Fibroblast of skin of right quadriceps (primary cell): Measurements from ENCODE around the gene OAS1.

Experiments
- DNase-seq: peaks from one replicate; pipeline ENCODE4 v3.0.0-alpha.2; 2013

Gene OAS1

DNA sequence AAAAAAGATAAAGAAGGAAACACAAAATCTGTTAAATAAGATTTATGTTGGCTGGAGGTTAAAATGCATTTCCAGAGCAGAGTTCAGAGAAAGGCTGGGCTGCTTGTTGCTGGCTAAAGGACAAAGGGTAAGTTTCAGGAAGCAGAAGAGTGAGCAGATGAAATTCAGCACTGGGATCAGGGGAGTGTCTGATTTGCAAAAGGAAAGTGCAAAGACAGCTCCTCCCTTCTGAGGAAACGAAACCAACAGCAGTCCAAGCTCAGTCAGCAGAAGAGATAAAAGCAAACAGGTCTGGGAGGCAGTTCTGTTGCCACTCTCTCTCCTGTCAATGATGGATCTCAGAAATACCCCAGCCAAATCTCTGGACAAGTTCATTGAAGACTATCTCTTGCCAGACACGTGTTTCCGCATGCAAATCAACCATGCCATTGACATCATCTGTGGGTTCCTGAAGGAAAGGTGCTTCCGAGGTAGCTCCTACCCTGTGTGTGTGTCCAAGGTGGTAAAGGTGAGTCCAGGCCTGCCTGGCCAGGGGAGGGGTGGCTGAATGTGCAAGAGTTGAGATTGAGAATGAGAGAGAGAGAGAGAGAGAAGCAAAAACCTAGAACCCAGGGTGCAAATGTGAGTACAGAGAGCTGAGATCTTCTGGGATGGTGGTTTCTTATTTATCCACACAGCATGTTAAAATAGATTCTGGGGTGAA, at the start of gene OAS1:
Gene OAS1 (plus strand): TSS at position 251 of the 703 bp plus-strand sequence. CDS start 78 bp downstream, at position 329.
- no peak for DNase-seq

- no peak for DNase-seq
Observed at GRCh38 chr12:112859291-112859690, 47.5 kb upstream of the OAS1 start.

- DNase-seq: no peak
Observed at GRCh38 chr12:112860181-112860580, 46.6 kb upstream of the OAS1 start.

DNA sequence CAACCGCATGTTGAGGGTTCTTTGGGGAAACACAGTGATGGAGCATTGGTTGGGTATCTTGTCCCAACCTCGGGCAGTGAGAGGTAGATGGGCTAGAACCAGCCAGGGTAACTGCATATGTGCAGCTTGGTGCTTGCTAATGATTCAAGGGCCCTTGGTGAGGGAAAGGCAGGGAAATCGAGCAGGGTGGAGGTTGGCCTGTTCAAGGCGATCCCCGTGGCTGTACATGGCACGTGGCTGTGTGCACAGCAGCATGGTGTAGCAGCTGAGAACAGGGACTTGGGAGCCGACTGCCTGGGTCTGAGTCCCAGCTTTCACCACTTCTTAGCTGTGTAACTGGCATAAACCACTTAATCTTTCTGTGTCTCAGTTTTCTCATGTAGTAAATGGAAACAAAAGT, 45.5 kb upstream of the OAS1 start:
- DNase-seq: no peak

- no peak for DNase-seq
Observed at GRCh38 chr12:112862636-112863290, 44.0 kb upstream of the OAS1 start.

GRCh38 chr12:112868459-112869041, 38.2 kb upstream of the OAS1 start:
- no peak for DNase-seq

DNA sequence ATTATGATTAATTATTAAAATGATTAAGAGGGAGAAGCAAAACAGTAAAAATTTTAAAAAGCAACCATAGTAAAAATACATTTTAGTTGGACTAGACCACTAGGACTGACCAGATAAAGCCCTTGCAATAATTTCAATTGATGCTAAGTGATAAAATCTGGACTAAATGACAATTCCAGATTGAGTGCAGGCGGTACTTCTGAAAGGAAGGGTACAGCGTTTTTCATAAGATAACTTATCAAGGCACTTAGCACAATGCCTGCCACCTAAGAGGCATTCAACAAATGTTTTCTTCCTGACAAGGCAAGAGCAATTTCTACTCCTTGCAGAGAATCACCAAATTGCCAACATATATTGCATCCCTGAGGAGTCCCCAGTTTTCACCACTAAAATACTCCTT, 37.7 kb upstream of the OAS1 start:
- no peak for DNase-seq

- no peak for DNase-seq
Observed at GRCh38 chr12:112869778-112870177, 37.0 kb upstream of the OAS1 start.

DNA sequence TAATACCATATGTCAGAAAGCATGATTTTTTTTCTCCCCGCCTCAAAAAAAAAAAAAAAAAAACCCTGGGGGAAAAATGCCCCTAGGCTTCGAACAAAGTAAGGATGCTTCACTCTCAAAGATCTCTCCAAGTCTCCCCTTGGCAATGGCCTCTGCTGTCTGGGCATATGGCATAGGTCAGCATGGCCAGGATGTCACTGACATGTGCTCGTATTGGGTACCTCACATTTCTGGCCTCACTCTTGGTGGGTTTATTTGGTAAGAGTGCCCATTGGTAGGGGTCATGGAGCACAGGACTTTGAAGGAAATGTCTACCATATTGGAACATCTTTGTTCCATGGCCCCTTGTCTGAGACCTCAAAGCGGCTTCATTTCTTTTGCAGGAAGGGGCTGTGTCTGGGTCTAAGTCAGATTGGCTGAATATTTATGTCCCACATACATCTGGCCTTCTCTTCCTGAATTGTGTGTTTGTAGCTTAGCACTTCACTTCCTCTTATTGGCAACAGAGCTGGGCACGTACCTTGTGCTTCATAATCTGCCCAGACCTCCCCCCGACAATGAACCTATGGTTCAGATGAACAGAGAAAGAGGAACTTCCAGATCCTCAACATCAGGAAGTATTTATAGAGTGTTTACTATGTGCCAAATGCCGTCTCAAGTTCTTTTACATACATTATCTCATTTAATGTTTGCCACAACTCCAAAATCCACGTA, 36.3 kb upstream of the OAS1 start:
- DNase-seq: no peak

GRCh38 chr12:112875608-112876007, 31.2 kb upstream of the OAS1 start:
- DNase-seq: no peak

DNA sequence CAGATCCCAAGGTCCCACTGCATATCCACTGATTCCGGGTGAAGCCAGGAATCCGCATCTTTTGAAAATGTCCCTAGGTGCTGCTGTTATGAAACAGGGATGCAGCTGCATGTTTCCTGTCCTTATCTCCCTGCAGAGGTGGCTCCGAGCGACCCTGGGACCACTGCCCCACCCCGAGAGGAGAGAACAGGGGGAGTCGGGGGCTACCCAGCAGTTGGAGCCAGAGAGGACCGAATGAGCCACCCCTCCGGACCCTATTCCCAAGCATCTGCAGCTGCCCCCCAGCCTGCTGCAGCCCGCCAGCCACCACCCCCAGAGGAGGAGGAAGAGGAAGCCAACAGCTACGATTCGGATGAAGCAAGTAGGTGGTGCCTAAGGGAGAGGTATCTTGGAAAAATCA, 30.3 kb upstream of the OAS1 start:
- no peak for DNase-seq

GRCh38 chr12:112877006-112877405, 29.8 kb upstream of the OAS1 start:
- DNase-seq: no peak

DNA sequence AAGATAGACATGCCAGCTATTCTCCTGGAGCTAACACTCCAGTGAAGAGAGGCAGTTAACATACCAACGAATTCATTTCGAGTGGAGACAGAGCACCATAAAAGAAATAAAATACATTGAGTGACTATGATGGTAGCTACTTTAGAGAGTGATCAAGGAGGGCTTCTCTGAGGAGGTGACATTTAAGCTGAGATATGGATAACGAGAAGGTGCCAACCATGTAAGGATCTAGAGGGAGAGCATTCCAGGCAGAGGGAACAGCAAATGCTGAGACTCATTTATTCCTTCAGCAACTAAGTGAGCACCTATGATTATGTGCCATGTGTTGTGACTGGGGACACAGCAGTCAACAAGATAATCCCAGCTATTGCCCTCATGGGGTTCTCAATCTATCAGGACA, 28.3 kb upstream of the OAS1 start:
- DNase-seq: no peak

GRCh38 chr12:112879191-112879705, 27.5 kb upstream of the OAS1 start:
- no peak for DNase-seq

DNA sequence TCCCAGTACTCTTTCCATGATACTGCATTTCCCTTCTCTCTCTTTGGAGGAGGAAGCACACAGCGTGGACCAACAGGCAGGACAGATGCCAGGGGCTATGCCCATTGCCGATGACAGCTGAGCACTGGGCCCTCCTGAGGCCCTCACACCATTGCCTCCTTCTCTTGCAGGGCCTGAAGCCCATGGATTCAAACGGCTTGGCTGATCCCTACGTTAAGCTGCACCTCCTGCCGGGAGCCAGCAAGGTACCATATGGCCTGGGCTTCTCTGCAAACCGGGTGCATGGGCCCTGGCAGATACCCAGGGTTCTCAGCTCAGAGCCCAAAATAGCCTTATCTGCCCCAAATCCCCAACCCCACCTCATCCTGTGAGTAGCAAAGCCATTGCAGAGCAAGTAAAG, 25.2 kb upstream of the OAS1 start:
- DNase-seq: no peak

DNA sequence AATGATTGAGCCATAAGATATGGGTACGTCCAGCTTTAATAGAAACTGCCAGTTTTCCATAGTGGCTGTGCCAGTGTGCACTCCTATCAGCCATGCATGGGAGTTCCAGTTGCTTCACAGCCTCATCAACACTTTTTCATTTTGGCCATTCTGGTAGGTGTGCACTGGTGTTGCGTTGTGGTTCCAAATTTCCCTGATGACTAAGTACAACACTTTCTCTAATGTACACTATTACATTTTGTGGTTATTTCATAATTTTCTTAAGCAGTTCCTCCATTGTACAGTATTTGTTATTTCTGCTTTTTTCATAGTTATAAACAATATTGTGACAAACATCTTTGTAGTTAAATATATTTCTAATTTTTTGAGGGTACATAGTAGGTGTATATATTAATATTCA, 21.5 kb upstream of the OAS1 start:
- DNase-seq: no peak

- DNase-seq: no peak
Observed at GRCh38 chr12:112887550-112887949, 19.2 kb upstream of the OAS1 start.

DNA sequence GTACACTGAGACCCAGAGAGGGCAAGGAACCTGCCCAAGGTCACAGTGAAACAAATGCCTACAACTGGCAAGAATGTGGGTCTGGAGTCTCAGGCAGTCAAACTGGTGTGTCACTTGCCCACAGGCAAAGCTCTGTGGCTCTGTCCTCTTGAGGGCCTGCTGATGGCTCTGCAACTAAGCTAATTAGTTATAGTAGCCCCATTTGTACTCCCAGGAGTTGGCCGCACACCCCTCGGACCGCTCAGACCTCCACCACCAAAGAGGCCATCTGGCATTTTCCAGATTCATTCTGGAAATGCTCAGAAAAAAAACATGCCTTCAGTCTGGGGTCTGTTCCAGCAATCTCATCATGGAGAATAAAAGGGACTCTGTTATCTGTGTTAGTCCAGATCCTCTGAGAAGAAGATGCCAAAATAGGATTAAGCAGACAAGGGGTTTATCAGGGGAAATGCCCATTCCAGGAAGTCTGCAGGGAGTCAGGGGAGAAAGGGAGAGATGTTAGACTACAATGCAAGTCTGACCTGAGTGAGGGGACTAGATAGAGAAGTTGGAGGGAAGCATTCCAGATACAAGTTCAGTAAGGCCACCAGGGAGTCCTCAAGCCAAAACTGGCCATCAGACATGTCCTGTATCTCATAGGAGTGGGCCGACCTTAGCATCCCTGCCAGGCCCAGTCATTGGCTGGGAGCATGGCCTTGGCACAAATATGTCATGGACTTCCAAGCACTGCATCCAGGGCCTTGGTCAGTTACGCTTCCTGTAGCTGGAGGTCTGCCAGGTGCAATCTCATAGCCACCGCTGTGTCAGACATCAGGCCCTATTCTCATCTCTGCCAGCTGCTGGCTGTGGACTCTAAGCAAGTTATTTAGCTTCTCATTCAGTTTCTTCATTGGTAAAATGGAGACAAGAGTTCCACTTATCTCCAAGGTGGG, 15.4 kb upstream of the OAS1 start:
- DNase-seq: no peak

DNA sequence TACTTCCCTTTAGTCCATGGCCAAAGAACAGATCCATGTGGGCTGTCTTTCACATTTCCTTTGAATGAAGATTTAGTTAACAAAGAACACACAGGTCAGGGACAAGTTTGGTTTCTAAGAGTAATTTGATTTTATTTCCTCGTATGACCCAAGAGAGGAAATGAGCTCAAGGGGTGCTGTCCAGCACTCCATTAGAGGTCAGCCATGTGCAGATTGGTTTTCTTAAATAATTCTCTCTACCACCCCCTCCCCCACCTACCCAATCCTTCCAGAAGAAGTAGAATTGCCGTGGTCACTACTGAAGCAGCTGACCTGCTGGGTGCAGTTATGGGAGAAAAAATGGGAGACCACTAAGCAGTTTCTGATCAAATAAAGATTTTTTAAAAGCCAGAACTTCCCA, 13.9 kb upstream of the OAS1 start:
- no peak for DNase-seq

- DNase-seq: no peak
Observed at GRCh38 chr12:112894128-112894527, 12.6 kb upstream of the OAS1 start.

DNA sequence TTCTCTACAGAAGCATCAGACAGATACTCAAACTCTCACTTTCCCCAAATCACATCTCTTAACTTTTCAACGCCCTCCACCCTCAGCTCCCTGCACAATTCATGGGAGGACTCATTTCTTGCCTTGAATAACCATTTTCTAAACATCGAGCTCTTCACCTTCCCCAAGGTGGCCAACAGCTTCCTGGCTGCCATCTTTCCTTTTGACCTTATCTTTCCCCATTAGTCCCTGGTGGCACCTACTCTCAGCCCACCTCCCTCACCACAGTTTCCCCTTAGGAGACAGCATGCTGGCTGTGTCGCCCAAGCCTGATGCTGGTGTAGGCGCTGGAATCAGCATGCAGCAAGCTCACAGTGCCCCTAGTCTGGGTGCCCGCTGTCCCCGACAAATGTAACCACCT, 8.4 kb upstream of the OAS1 start:
- DNase-seq: no peak
